H9 (cell line): ENCODE data around the gene SLX4. TPM values are rescaled to one million over a fixed set of nuclear protein-coding genes. Genes with fewer than 3 reads are reported as not detected.

Experiments used
- DNase-seq: peaks from one replicate; pipeline ENCODE4 v3.0.0-alpha.2; 2017
- H2AFZ ChIP-seq: one replicate; pipeline ENCODE4 v1.6.1; 2013; ENCODE audit warnings: mild to moderate bottlenecking, low read length, control low read depth, moderate library complexity
- H2AK5ac ChIP-seq: 2 replicates; pipeline ENCODE4 v1.6.1; 2013; ENCODE audit warnings: low read length, control low read depth, mixed read lengths; ENCODE audit not compliant: insufficient read length
- H2BK120ac ChIP-seq: one replicate; pipeline ENCODE4 v1.6.1; 2013; ENCODE audit warnings: low read depth, mild to moderate bottlenecking, low read length, control low read depth, inconsistent platforms; ENCODE audit not compliant: poor library complexity, severe bottlenecking
- H2BK12ac ChIP-seq: 2 replicates; pipeline ENCODE4 v1.6.1; 2013; ENCODE audit warnings: low read length, control low read depth, mixed read lengths, low read depth; ENCODE audit not compliant: insufficient read length
- H2BK15ac ChIP-seq: 2 replicates; pipeline ENCODE4 v1.6.1; 2013; ENCODE audit warnings: low read depth, low read length, control low read depth
- H2BK20ac ChIP-seq: one replicate; pipeline ENCODE4 v1.6.1; 2013; ENCODE audit warnings: low read depth, mild to moderate bottlenecking, low read length, control low read depth, inconsistent platforms; ENCODE audit not compliant: poor library complexity, severe bottlenecking
- H2BK5ac ChIP-seq: 2 replicates; pipeline ENCODE4 v1.6.1; 2013; ENCODE audit warnings: low read length, control low read depth, mixed read lengths; ENCODE audit not compliant: insufficient read length
- H3K14ac ChIP-seq: 2 replicates; pipeline ENCODE4 v1.6.1; 2013; ENCODE audit warnings: low read length, control low read depth; ENCODE audit not compliant: insufficient read depth
- H3K18ac ChIP-seq: 2 replicates; pipeline ENCODE4 v1.6.1; 2013; ENCODE audit warnings: low read depth, mild to moderate bottlenecking, mixed read lengths, low read length, control low read depth; ENCODE audit not compliant: insufficient read length
- H3K23ac ChIP-seq: 2 replicates; pipeline ENCODE4 v1.6.1; 2013; ENCODE audit warnings: low read length, control low read depth, mixed read lengths, low read depth; ENCODE audit not compliant: insufficient read length
- H3K23me2 ChIP-seq: 2 replicates; pipeline ENCODE4 v1.6.1; 2013; ENCODE audit warnings: low read depth, mild to moderate bottlenecking, mixed read lengths, low read length, control low read depth; ENCODE audit not compliant: insufficient read length, poor library complexity, severe bottlenecking
- H3K27ac ChIP-seq: 2 replicates; pipeline ENCODE4 v1.5.1; 2013; ENCODE audit warnings: low read length, control low read depth, mixed read lengths, low read depth; ENCODE audit not compliant: insufficient read length
- H3K27me3 ChIP-seq: 2 replicates; pipeline ENCODE4 v1.6.1; 2013; ENCODE audit warnings: low read length, control low read depth, inconsistent platforms; ENCODE audit not compliant: insufficient read depth
- H3K4ac ChIP-seq: 2 replicates; pipeline ENCODE4 v1.6.1; 2013; ENCODE audit warnings: low read depth, mild to moderate bottlenecking, control low read depth, inconsistent platforms, low read length, moderate library complexity
- H3K4me1 ChIP-seq: 2 replicates; pipeline ENCODE4 v1.6.1; 2013; ENCODE audit warnings: low read length, control low read depth, inconsistent platforms; ENCODE audit not compliant: insufficient read depth
- H3K4me2 ChIP-seq: 2 replicates; pipeline ENCODE4 v1.6.1; 2013; ENCODE audit warnings: low read length, control low read depth, mixed read lengths; ENCODE audit not compliant: insufficient read length, insufficient read depth
- H3K56ac ChIP-seq: 2 replicates; pipeline ENCODE4 v1.6.1; 2013; ENCODE audit warnings: low read depth, mild to moderate bottlenecking, mixed read lengths, low read length, control low read depth; ENCODE audit not compliant: insufficient read length
- H3K79me1 ChIP-seq: 2 replicates; pipeline ENCODE4 v1.6.1; 2013; ENCODE audit warnings: low read depth, mild to moderate bottlenecking, moderate library complexity, low read length, control low read depth, inconsistent platforms; ENCODE audit not compliant: insufficient read depth, poor library complexity, severe bottlenecking
- H3K79me2 ChIP-seq: 2 replicates; pipeline ENCODE4 v1.6.1; 2013; ENCODE audit warnings: low read length, control low read depth, inconsistent platforms; ENCODE audit not compliant: insufficient read depth
- H3K9ac ChIP-seq: 2 replicates; pipeline ENCODE4 v1.6.1; 2013; ENCODE audit warnings: low read length, control low read depth, mixed read lengths; ENCODE audit not compliant: insufficient read length; ENCODE audit errors: extremely low read depth
- H3K9me3 ChIP-seq: one replicate; pipeline ENCODE4 v1.6.1; 2013; ENCODE audit warnings: low read depth, low read length, inconsistent platforms; ENCODE audit not compliant: control insufficient read depth
- H3T11ph ChIP-seq: one replicate; pipeline ENCODE4 v1.6.1; 2013; ENCODE audit warnings: mild to moderate bottlenecking, low read length, control low read depth, inconsistent platforms
- H4K20me1 ChIP-seq: one replicate; pipeline ENCODE4 v1.6.1; 2013; ENCODE audit not compliant: control insufficient read depth, insufficient read length, insufficient read depth
- H4K5ac ChIP-seq: 2 replicates; pipeline ENCODE4 v1.6.1; 2013; ENCODE audit warnings: low read depth, mild to moderate bottlenecking, mixed read lengths, low read length, control low read depth; ENCODE audit not compliant: insufficient read length
- H4K8ac ChIP-seq: replicated peaks from 2 replicates; pipeline ENCODE4 v1.6.1; 2013; ENCODE audit warnings: low read length, control low read depth, mixed read lengths, low read depth; ENCODE audit not compliant: insufficient read length
- H4K91ac ChIP-seq: 2 replicates; pipeline ENCODE4 v1.6.1; 2013; ENCODE audit warnings: low read depth, mild to moderate bottlenecking, moderate library complexity, mixed read lengths, low read length, control low read depth; ENCODE audit not compliant: insufficient read length
- H3K27ac Mint-ChIP-seq, 3 experiments: 2 replicates in 2 of 3; 3 replicates in 1 of 3; pipeline ENCODE4 v1.8.0; 2020 to 2021; ENCODE audit warnings: mixed read lengths in 3 of 3, mild to moderate bottlenecking in 1 of 3, moderate library complexity in 1 of 3
- H3K27me3 Mint-ChIP-seq: 2 replicates; pipeline ENCODE4 v1.8.0; 2021; ENCODE audit warnings: low read depth, mild to moderate bottlenecking, moderate library complexity, mixed read lengths
- H3K36me3 Mint-ChIP-seq, 3 experiments: 2 replicates in 2 of 3; 3 replicates in 1 of 3; pipeline ENCODE4 v1.8.0; 2020 to 2021; ENCODE audit warnings: low read depth in 3 of 3, mixed read lengths in 3 of 3; ENCODE audit not compliant: insufficient read depth in 1 of 3
- H3K4me1 Mint-ChIP-seq, 2 experiments: 2 replicates each; pipeline ENCODE4 v1.8.0; 2020; ENCODE audit warnings: mixed read lengths in 2 of 2
- H3K4me3 Mint-ChIP-seq, 2 experiments: 2 replicates in 1 of 2; 3 replicates in 1 of 2; pipeline ENCODE4 v1.8.0; 2020 to 2021; ENCODE audit warnings: mild to moderate bottlenecking in 2 of 2, mixed read lengths in 2 of 2, moderate library complexity in 1 of 2
- H3K9me3 Mint-ChIP-seq, 2 experiments: 2 replicates in 1 of 2; 3 replicates in 1 of 2; pipeline ENCODE4 v1.8.0; 2020; ENCODE audit warnings: mild to moderate bottlenecking in 2 of 2, mixed read lengths in 2 of 2, moderate library complexity in 1 of 2
- WGBS: extraction: QIAGEN DNeasy Blood & Tissue Kit; methylation state at CpG from one replicate; pipeline ENCODE4 v1.1.7; 2013; ENCODE audit warnings: missing lambda C conversion rate, low lambda C conversion rate, mixed read lengths; ENCODE audit not compliant: insufficient read length; ENCODE audit errors: extremely low coverage; 5-methylcytosine and 5-hydroxymethylcytosine counted together
- total RNA-seq: library from RNA; stranded (reverse); gene quantifications from 2 replicates; pipeline ENCODE4 v1.2.1, GENCODE V29; 2021
- TF ChIP-seq, protein P1 (sequence below): fragments of 200-600 bp; sonication (generic); conservative IDR thresholded peaks from 3 replicates; pipeline ENCODE4 v1.8.0; 2021; ENCODE audit warnings: antibody characterized with exemption, mild to moderate bottlenecking

The SLX4 gene
- total RNA-seq, 1 experiment from 2014 or later: 9.9 TPM

DNA sequence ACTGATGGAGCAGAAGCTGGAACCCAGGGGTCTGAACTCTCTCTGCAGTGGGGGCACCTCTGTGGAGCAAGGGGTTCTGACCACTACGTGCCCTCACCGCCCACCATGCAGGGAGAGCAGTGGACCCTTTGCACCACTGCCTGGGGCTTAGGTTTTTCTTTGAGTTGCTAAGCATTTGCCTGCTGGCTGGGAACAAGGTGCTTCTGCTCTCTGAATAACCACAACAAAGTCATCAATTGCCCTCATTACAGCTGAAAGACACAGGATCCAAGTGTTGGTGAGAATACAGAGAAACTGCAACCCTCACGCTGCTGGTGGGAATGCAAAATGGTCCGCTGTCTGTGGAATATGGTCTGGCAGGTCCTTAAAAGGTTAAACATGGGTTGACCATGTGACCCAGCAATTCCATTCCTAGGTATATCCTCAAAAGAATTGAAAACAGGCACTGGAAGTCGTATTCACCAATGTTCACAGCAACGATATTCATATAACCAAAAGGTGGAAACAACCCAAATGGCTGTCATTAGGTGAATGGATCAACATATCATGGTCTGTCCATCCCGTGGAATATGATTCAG is 57.0 kb downstream of the SLX4 start:
- Histone ChIP-seq H3K4ac (no peak overlapping the region), H3K23me2 (peaks cover 5% of the 10 kb centered on the region), H4K91ac (no peak overlapping the region), H2BK12ac (no peak overlapping the region), H2BK20ac (no peak overlapping the region), H3K4me2 (no peak overlapping the region), H2BK5ac (no peak overlapping the region), H2AK5ac (no peak overlapping the region), H4K5ac (no peak overlapping the region), H4K8ac (no peak overlapping the region), H3K79me2 (no peaks in the 10 kb centered on the region), H4K20me1 (no peaks in the 10 kb centered on the region), H3K18ac (no peak overlapping the region), H3K23ac (no peak overlapping the region), H2AFZ (no peak overlapping the region), H3K9me3 (no peaks in the 10 kb centered on the region), H3K4me1 (peaks cover 4% of the 10 kb centered on the region; the same call in 1 of the 2 replicates), H3K14ac (peak overlapping the region; percentile 64; the same call in 1 of the 2 replicates), H3K79me1 (no peaks in the 10 kb centered on the region), H2BK15ac (no peak overlapping the region), H3K56ac (no peak overlapping the region), H3T11ph (no peak overlapping the region), H3K9ac (no peak overlapping the region), H2BK120ac (no peak overlapping the region), H3K27ac (no peak overlapping the region), H3K27me3 (no peaks in the 10 kb centered on the region)
- H3K36me3 Mint-ChIP-seq: peaks cover 0 to 20% (median 9%) of the 10 kb centered on the region in 3 experiments; a peak in 5 of 7 replicates
- DNase-seq: peak; percentile 66
- no CpG with 5 or more reads among the region's 7 CpGs for WGBS
- peak overlapping the region; percentile 19 to 48; a peak in 3 of 5 replicates for H3K4me3 Mint-ChIP-seq
- peak overlapping the region; percentile 50 to 85 (median 57); a peak in 5 of 7 replicates for H3K27ac Mint-ChIP-seq
- TF ChIP-seq, protein P1, sequence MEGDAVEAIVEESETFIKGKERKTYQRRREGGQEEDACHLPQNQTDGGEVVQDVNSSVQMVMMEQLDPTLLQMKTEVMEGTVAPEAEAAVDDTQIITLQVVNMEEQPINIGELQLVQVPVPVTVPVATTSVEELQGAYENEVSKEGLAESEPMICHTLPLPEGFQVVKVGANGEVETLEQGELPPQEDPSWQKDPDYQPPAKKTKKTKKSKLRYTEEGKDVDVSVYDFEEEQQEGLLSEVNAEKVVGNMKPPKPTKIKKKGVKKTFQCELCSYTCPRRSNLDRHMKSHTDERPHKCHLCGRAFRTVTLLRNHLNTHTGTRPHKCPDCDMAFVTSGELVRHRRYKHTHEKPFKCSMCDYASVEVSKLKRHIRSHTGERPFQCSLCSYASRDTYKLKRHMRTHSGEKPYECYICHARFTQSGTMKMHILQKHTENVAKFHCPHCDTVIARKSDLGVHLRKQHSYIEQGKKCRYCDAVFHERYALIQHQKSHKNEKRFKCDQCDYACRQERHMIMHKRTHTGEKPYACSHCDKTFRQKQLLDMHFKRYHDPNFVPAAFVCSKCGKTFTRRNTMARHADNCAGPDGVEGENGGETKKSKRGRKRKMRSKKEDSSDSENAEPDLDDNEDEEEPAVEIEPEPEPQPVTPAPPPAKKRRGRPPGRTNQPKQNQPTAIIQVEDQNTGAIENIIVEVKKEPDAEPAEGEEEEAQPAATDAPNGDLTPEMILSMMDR: no peak
- peaks cover 36 to 38% of the 10 kb centered on the region in 2 experiments for H3K4me1 Mint-ChIP-seq
- H3K27me3 Mint-ChIP-seq: peaks cover 52% of the 10 kb centered on the region
- peaks cover 5 to 6% of the 10 kb centered on the region in 2 experiments; a peak in 3 of 5 replicates for H3K9me3 Mint-ChIP-seq
